K562 (cell line): ENCODE data around the gene SYNGR4. TPM values are rescaled to one million over a fixed set of nuclear protein-coding genes. Genes with fewer than 3 reads are reported as not detected.

Source experiments
- ATF6 ChIP-seq: sonication (generic); formaldehyde crosslinking; IDR thresholded peaks from 2 replicates; pipeline ENCODE4 v1.4.0; 2020; ENCODE audit warnings: mild to moderate bottlenecking, missing genetic modification reagents
- DLX4 ChIP-seq: fragments of 250-450 bp; sonication (Bioruptor Pico); IDR thresholded peaks from 2 replicates; pipeline ENCODE4 v1.6.1; 2021; ENCODE audit warnings: mild to moderate bottlenecking
- E2F5 ChIP-seq: sonication (generic); formaldehyde crosslinking; IDR thresholded peaks from 2 replicates; pipeline ENCODE4 v1.8.0; 2022; ENCODE audit warnings: mild to moderate bottlenecking, missing genetic modification reagents
- HINFP ChIP-seq: fragments of 450-650 bp; conservative IDR thresholded peaks from 2 replicates; pipeline ENCODE4 v1.6.1; 2016; ENCODE audit warnings: missing genetic modification characterization, low read depth, mild to moderate bottlenecking, control low read depth, missing compliant biosample characterization
- NFATC3 ChIP-seq: fragments of 450-650 bp; IDR thresholded peaks from 2 replicates; pipeline ENCODE4 v1.6.1; 2017; ENCODE audit warnings: mild to moderate bottlenecking
- NR2C1 ChIP-seq, 2 experiments: fragments of 450-650 bp; IDR thresholded peaks; 2 replicates each; pipeline ENCODE4 v1.6.1; 2017; ENCODE audit warnings: mild to moderate bottlenecking in 2 of 2, antibody characterized with exemption in 1 of 2, inconsistent platforms in 1 of 2, missing compliant biosample characterization in 1 of 2, missing genetic modification characterization in 1 of 2
- POLR2B ChIP-seq: fragments of 450-650 bp; IDR thresholded peaks from 2 replicates; pipeline ENCODE4 v1.6.1; 2018; ENCODE audit warnings: low read depth; ENCODE audit not compliant: partially characterized antibody
- POLR2H ChIP-seq: IDR thresholded peaks from 2 replicates; pipeline ENCODE4 v1.6.1; 2016; ENCODE audit warnings: missing genetic modification characterization, low read depth, mild to moderate bottlenecking, control low read depth, missing compliant biosample characterization, moderate library complexity
- RBM17 ChIP-seq: fragments of 200-400 bp; formaldehyde crosslinking; IDR thresholded peaks from 2 replicates; pipeline ENCODE4 v1.6.1; 2017; ENCODE audit warnings: low read depth, mild to moderate bottlenecking, low read length, borderline replicate concordance
- RBM39 ChIP-seq: fragments of 200-400 bp; formaldehyde crosslinking; optimal IDR thresholded peaks from 2 replicates; pipeline ENCODE3; 2018; ENCODE audit warnings: low read depth, low read length
- U2AF1 ChIP-seq: fragments of 200-400 bp; formaldehyde crosslinking; optimal IDR thresholded peaks from 2 replicates; pipeline ENCODE3; 2017; ENCODE audit warnings: mild to moderate bottlenecking, low read depth, low read length, moderate library complexity
- XRCC4 ChIP-seq: IDR thresholded peaks from one replicate; pipeline ENCODE4 v1.6.1; 2011; ENCODE audit not compliant: insufficient read depth, insufficient read length; ENCODE audit errors: extremely low read depth
- ZNF174 ChIP-seq: fragments of 250-450 bp; sonication (Bioruptor Pico); IDR thresholded peaks from 2 replicates; pipeline ENCODE4 v1.4.0; 2020; ENCODE audit warnings: mild to moderate bottlenecking
- ZNF217 ChIP-seq: sonication (generic); formaldehyde crosslinking; IDR thresholded peaks from 2 replicates; pipeline ENCODE4 v1.8.0; 2022; ENCODE audit warnings: mild to moderate bottlenecking, missing genetic modification reagents
- ZNF23 ChIP-seq: fragments of 250-450 bp; sonication (Bioruptor Pico); IDR thresholded peaks from 2 replicates; pipeline ENCODE4 v1.4.0; 2020; ENCODE audit warnings: mild to moderate bottlenecking
- ZNF24 ChIP-seq: fragments of 450-650 bp; IDR thresholded peaks from 2 replicates; pipeline ENCODE4 v1.6.1; 2016
- ZNF449 ChIP-seq: fragments of 250-450 bp; sonication (Bioruptor Pico); IDR thresholded peaks from 2 replicates; pipeline ENCODE4 v1.8.0; 2022; ENCODE audit warnings: moderate library complexity, mild to moderate bottlenecking, inconsistent platforms
- ZNF668 ChIP-seq: fragments of 250-450 bp; sonication (Bioruptor Pico); IDR thresholded peaks from 2 replicates; pipeline ENCODE4 v1.8.0; 2022; ENCODE audit warnings: mild to moderate bottlenecking, inconsistent platforms
- ZNF740 ChIP-seq, 3 experiments: fragments of 200-800 bp in 1 of 3; sonication (Bioruptor generic) in 1 of 3; sonication (generic) in 1 of 3; formaldehyde crosslinking in 1 of 3; IDR thresholded peaks; 2 replicates each; pipeline versions ENCODE4 v1.6.1 to v1.8.0; 2016 to 2022; ENCODE audit warnings: mild to moderate bottlenecking in 2 of 3, missing compliant biosample characterization in 2 of 3, missing genetic modification characterization in 2 of 3, missing genetic modification reagents in 1 of 3
- polyA plus RNA-seq, 8 experiments: library from polyadenylated mRNA; depleted of rRNA in 4 of 8; stranded (reverse) in 5 of 8; unstranded in 3 of 8; fragments of >200 nt; fragmentation: Nextera tagmentation in 2 of 8; fragmentation: Illumina TruSeq in 1 of 8; extraction: Ambion mirVana in 2 of 8; extraction: Trizol in 1 of 8; gene quantifications; 2 replicates each; pipeline versions ENCODE4 v1.2.1 to v1.2.3, GENCODE V29; 2011 to 2014; ENCODE audit warnings: inconsistent platforms in 1 of 8, missing spikeins in 1 of 8
- total RNA-seq, 7 experiments: library from RNA; depleted of rRNA in 6 of 7; stranded (reverse); fragments of >200 nt in 6 of 7; fragmentation: Illumina TruSeq in 2 of 7; extraction: Trizol in 2 of 7; gene quantifications; 2 replicates each; pipeline versions ENCODE4 v1.2.1 to v1.2.3, GENCODE V29; 2011 to 2021; ENCODE audit warnings: low replicate concordance in 1 of 7

Gene SYNGR4
- total and polyA plus RNA-seq, 9 of the 15 experiments (the other 6 are each of a cell fraction or from before 2014, with no cell fraction given) = 0.07 to 0.14 TPM; not detected in 7

- no peak for TF ChIP-seq ATF6
- TF ChIP-seq ZNF174 = no peak
- TF ChIP-seq POLR2H (tag) = no peak
- no peak for TF ChIP-seq XRCC4
- TF ChIP-seq POLR2B = peak; percentile 94
- TF ChIP-seq ZNF449 (CRISPR knock-in tag) = no peak
- TF ChIP-seq ZNF668 (CRISPR knock-in tag) = no peak
- TF ChIP-seq NR2C1 (IDR thresholded peaks at IDR 0.05) = no peak; the same call in 1 of the 2 replicates
- TF ChIP-seq NR2C1 (tag; IDR thresholded peaks at IDR 0.05) = no peak
- TF ChIP-seq E2F5 (CRISPR knock-in tag) = peak; percentile 69; the same call in 1 of the 2 replicates
- TF ChIP-seq NFATC3 = no peak
- no peak for TF ChIP-seq RBM17
- no peak; the same call in 1 of the 2 replicates for TF ChIP-seq ZNF24
- no peak for TF ChIP-seq ZNF23 (CRISPR knock-in tag)
- no peak for TF ChIP-seq ZNF217 (CRISPR knock-in tag)
- no peak for TF ChIP-seq DLX4 (CRISPR knock-in tag)
- no peak for TF ChIP-seq U2AF1
- TF ChIP-seq RBM39 = no peak
- TF ChIP-seq ZNF740 (CRISPR knock-in tag; IDR thresholded peaks at IDR 0.05) = no peak
- no peak for TF ChIP-seq ZNF740 (tag; IDR thresholded peaks at IDR 0.05)
- TF ChIP-seq HINFP (tag) = no peak
These were observed at the start of gene SYNGR4, which contains the start of gene TMEM143 (continued) for GRCh38 chr19:48363810-48364597.
